GM19455 (cell line): Measurements from ENCODE around the gene EEIG2.

Source experiments
- ATAC-seq: cut with Tn5 transposase; IDR thresholded peaks from one replicate; pipeline ENCODE4 v1.9.1; 2021; ENCODE audit not compliant: unreplicated experiment

The EEIG2 gene

GRCh38 chr1:108575375-108575774 lies 15.5 kb downstream of the EEIG2 start:
- no peak for ATAC-seq

- no peak for ATAC-seq
Measured at GRCh38 chr1:108583757-108584427, 24.0 kb downstream of the EEIG2 start.

- ATAC-seq: no peak
Measured at GRCh38 chr1:108584428-108584856, 24.5 kb downstream of the EEIG2 start.

GRCh38 chr1:108585313-108585712 lies 25.4 kb downstream of the EEIG2 start:
- ATAC-seq: no peak

- ATAC-seq: no peak
Measured at GRCh38 chr1:108590441-108590840, 30.5 kb downstream of the EEIG2 start.

GRCh38 chr1:108590957-108591356 lies 31.1 kb downstream of the EEIG2 start:
- ATAC-seq: no peak

GRCh38 chr1:108591466-108591865 lies 31.6 kb downstream of the EEIG2 start:
- no peak for ATAC-seq

- ATAC-seq: no peak
Measured at GRCh38 chr1:108592030-108592759, 32.3 kb downstream of the EEIG2 start.

GRCh38 chr1:108593448-108593847 lies 33.5 kb downstream of the EEIG2 start:
- ATAC-seq: no peak

GRCh38 chr1:108595507-108595906 lies 35.6 kb downstream of the EEIG2 start:
- ATAC-seq: no peak

- ATAC-seq: no peak
Measured at GRCh38 chr1:108597041-108597440, 37.1 kb downstream of the EEIG2 start.

GRCh38 chr1:108598340-108598739 lies 38.4 kb downstream of the EEIG2 start:
- ATAC-seq: no peak

GRCh38 chr1:108600504-108600903 lies 40.6 kb downstream of the EEIG2 start:
- ATAC-seq: no peak

- ATAC-seq: no peak
Measured at GRCh38 chr1:108601708-108602410, 42.0 kb downstream of the EEIG2 start.

- ATAC-seq: no peak
Measured at GRCh38 chr1:108605633-108606032, 45.7 kb downstream of the EEIG2 start.

GRCh38 chr1:108606478-108606877 lies 46.6 kb downstream of the EEIG2 start:
- ATAC-seq: no peak

GRCh38 chr1:108609483-108610049 lies 49.7 kb downstream of the EEIG2 start:
- ATAC-seq: no peak
